ENCODE data around the gene PHIP.
"Not testable (repeated sequence)": the region's sequence is repeated elsewhere in the genome, so short reads cannot be mapped to it uniquely, and the experiment has no call there.

Gene PHIP

GRCh38 chr6:78911218-78911940, 166.7 kb downstream of the PHIP start:
- no peak for DNase-seq

- no peak for DNase-seq
Measured at GRCh38 chr6:78910591-78911171, 167.4 kb downstream of the PHIP start.

GRCh38 chr6:78910010-78910409, 168.0 kb downstream of the PHIP start:
- no peak for DNase-seq

- DNase-seq = no peak
Measured at GRCh38 chr6:78909391-78909790, 168.7 kb downstream of the PHIP start.

GRCh38 chr6:78908621-78909020, 169.4 kb downstream of the PHIP start:
- no peak for DNase-seq

GRCh38 chr6:78896227-78896626, 181.8 kb downstream of the PHIP start:
- DNase-seq = no peak

- DNase-seq = not testable (repeated sequence)
Measured at GRCh38 chr6:78889901-78890300, 188.2 kb downstream of the PHIP start.

All from NCI-H524 treated with DMSO at 0.1 percent for 48 hours (cell line).